Activated naive CD4-positive, alpha-beta T cell treated with anti-CD3 and anti-CD28 coated beads for 36 hours (primary cell): ENCODE measurements around the gene DBF4B. TPM values are rescaled to one million over a fixed set of nuclear protein-coding genes. Genes with fewer than 3 reads are reported as not detected.

Experiments
- total RNA-seq, 2 experiments: library from RNA; stranded (reverse); gene quantifications; one replicate each; pipeline ENCODE4 v1.2.3, GENCODE V29; 2021

DBF4B gene
- total RNA-seq, 2 experiments from 2014 or later = 28.5 to 29.5 TPM

Other genes with a start within 250 kb of the DBF4B start
- 10 to 100 TPM; 31.5 to 31.7 TPM for gene GPATCH8, start 205.3 kb upstream of the DBF4B start, total RNA-seq
- gene FZD2, start 151.2 kb upstream of the DBF4B start, total RNA-seq = not detected
- gene MEIOC, start 52.2 kb upstream of the DBF4B start, total RNA-seq = under 1 TPM in 1 of 2 experiments, not detected in 1; 0.05 TPM
- gene CCDC43, start 18.9 kb upstream of the DBF4B start, total RNA-seq = 10 to 100 TPM; 29.1 to 31.8 TPM
- gene ADAM11, start 50.3 kb downstream of the DBF4B start, total RNA-seq = under 1 TPM; 0.17 to 0.57 TPM
- 1 to 10 TPM; 2.5 TPM for gene GJC1, start 121.6 kb downstream of the DBF4B start, total RNA-seq
- not detected for gene HIGD1B, start 139.2 kb downstream of the DBF4B start, total RNA-seq
- 100 to 1,000 TPM; 170 to 176 TPM for gene EFTUD2, start 190.8 kb downstream of the DBF4B start, total RNA-seq
- not detected for gene GFAP, start 206.8 kb downstream of the DBF4B start, total RNA-seq
- gene KIF18B, start 239.1 kb downstream of the DBF4B start, total RNA-seq = 10 to 100 TPM; 54.9 to 55.4 TPM